Measurements from ENCODE around the gene ANXA5.
"Not testable (repeated sequence)": the region's sequence is repeated elsewhere in the genome, so short reads cannot be mapped to it uniquely, and the experiment has no call there.

Gene ANXA5

GRCh38 chr4:121679267-121679666 is 17.5 kb downstream of the ANXA5 start:
- DNase-seq (ENCODE audit: low read depth in 2 of 3, low spot score in 2 of 3), result no peak

GRCh38 chr4:121677524-121677923 is 19.3 kb downstream of the ANXA5 start:
- DNase-seq (ENCODE audit: low read depth in 2 of 3, low spot score in 2 of 3), result no peak

GRCh38 chr4:121676345-121677075 is 20.3 kb downstream of the ANXA5 start:
- no peak for DNase-seq (ENCODE audit: low read depth in 2 of 3, low spot score in 2 of 3)

GRCh38 chr4:121675715-121676114 is 21.1 kb downstream of the ANXA5 start:
- DNase-seq (ENCODE audit: low read depth in 2 of 3, low spot score in 2 of 3), result no peak

GRCh38 chr4:121674696-121675095 is 22.1 kb downstream of the ANXA5 start:
- no peak for DNase-seq (ENCODE audit: low read depth in 2 of 3, low spot score in 2 of 3)

GRCh38 chr4:121674191-121674590 is 22.6 kb downstream of the ANXA5 start:
- no peak for DNase-seq (ENCODE audit: low read depth in 2 of 3, low spot score in 2 of 3)

- DNase-seq (ENCODE audit: low read depth in 2 of 3, low spot score in 2 of 3), result no peak
Measured at GRCh38 chr4:121669163-121669550, 27.6 kb downstream of the ANXA5 start.

- DNase-seq (ENCODE audit: low read depth in 2 of 3, low spot score in 2 of 3), result no peak
Measured at GRCh38 chr4:121668368-121669162, 28.2 kb downstream of the ANXA5 start.

- DNase-seq (ENCODE audit: low read depth in 2 of 3, low spot score in 2 of 3), result no peak
Measured at GRCh38 chr4:121666091-121666679, 30.6 kb downstream of the ANXA5 start.

- DNase-seq (ENCODE audit: low read depth in 2 of 3, low spot score in 2 of 3), result no peak
Measured at GRCh38 chr4:121665371-121665770, 31.4 kb downstream of the ANXA5 start.

GRCh38 chr4:121662225-121662624 is 34.6 kb downstream of the ANXA5 start:
- DNase-seq (ENCODE audit: low read depth in 2 of 3, low spot score in 2 of 3), result no peak

GRCh38 chr4:121660175-121660933 is 36.4 kb downstream of the ANXA5 start:
- not testable (repeated sequence) for DNase-seq (ENCODE audit: low read depth in 2 of 3, low spot score in 2 of 3)

GRCh38 chr4:121658125-121658524 is 38.7 kb downstream of the ANXA5 start:
- no peak for DNase-seq (ENCODE audit: low read depth in 2 of 3, low spot score in 2 of 3)

- DNase-seq (ENCODE audit: low read depth in 2 of 3, low spot score in 2 of 3), result no peak
Measured at GRCh38 chr4:121656269-121656641, 40.5 kb downstream of the ANXA5 start.

GRCh38 chr4:121655320-121656268 is 41.2 kb downstream of the ANXA5 start:
- DNase-seq (ENCODE audit: low read depth in 2 of 3, low spot score in 2 of 3), result no peak

GRCh38 chr4:121654738-121655137 is 42.0 kb downstream of the ANXA5 start:
- no peak for DNase-seq (ENCODE audit: low read depth in 2 of 3, low spot score in 2 of 3)

GRCh38 chr4:121653986-121654385 is 42.8 kb downstream of the ANXA5 start:
- DNase-seq (ENCODE audit: low read depth in 2 of 3, low spot score in 2 of 3), result no peak

GRCh38 chr4:121653214-121653613 is 43.6 kb downstream of the ANXA5 start:
- no peak for DNase-seq (ENCODE audit: low read depth in 2 of 3, low spot score in 2 of 3)

GRCh38 chr4:121651597-121651996 is 45.2 kb downstream of the ANXA5 start:
- DNase-seq (ENCODE audit: low read depth in 2 of 3, low spot score in 2 of 3), result no peak

GRCh38 chr4:121650741-121651140 is 46.0 kb downstream of the ANXA5 start:
- no peak for DNase-seq (ENCODE audit: low read depth in 2 of 3, low spot score in 2 of 3)
